GM06990 (cell line): ENCODE data around the gene BANF2.

Source experiments
- DNase-seq: peaks from one replicate; pipeline ENCODE4 v3.0.0-alpha.2; 2011; ENCODE audit not compliant: insufficient read length; ENCODE audit errors: extremely low read depth
- H3K27me3 ChIP-seq: replicated peaks from 2 replicates; pipeline ENCODE4 v1.6.0; 2011; ENCODE audit warnings: low read length; ENCODE audit not compliant: control insufficient read depth, insufficient read depth
- H3K36me3 ChIP-seq: 2 replicates; pipeline ENCODE4 v1.5.1; 2011; ENCODE audit warnings: low read length; ENCODE audit not compliant: control insufficient read depth, insufficient read depth
- H3K4me3 ChIP-seq: replicated peaks from 2 replicates; pipeline ENCODE4 v1.5.1; 2011; ENCODE audit warnings: low read depth, mild to moderate bottlenecking, control low read depth, low read length
- CTCF ChIP-seq: IDR thresholded peaks from 2 replicates; pipeline ENCODE4 v1.5.1; 2011; ENCODE audit warnings: low read length, control low read depth, mild to moderate bottlenecking, inconsistent platforms; ENCODE audit not compliant: insufficient read depth, poor library complexity, severe bottlenecking

Gene BANF2

GRCh38 chr20:17709361-17710293 lies 9.9 kb downstream of the BANF2 start:
- Histone ChIP-seq H3K36me3 (no peaks in the 10 kb centered on the region), H3K4me3 (no peak overlapping the region), H3K27me3 (no peaks in the 10 kb centered on the region; the same call in 1 of the 2 replicates)
- no peak for TF ChIP-seq CTCF
- DNase-seq, result no peak

- no peaks in the 10 kb centered on the region for H3K36me3 ChIP-seq
- no peak overlapping the region for H3K4me3 ChIP-seq
- no peak for TF ChIP-seq CTCF
- no peaks in the 10 kb centered on the region; the same call in 1 of the 2 replicates for H3K27me3 ChIP-seq
- no peak for DNase-seq
These were observed 10.9 kb downstream of the BANF2 start for GRCh38 chr20:17710379-17711266.

GRCh38 chr20:17711267-17711627 lies 11.5 kb downstream of the BANF2 start:
- Histone ChIP-seq H3K4me3 (no peak overlapping the region), H3K27me3 (no peaks in the 10 kb centered on the region; the same call in 1 of the 2 replicates), H3K36me3 (no peaks in the 10 kb centered on the region)
- no peak for TF ChIP-seq CTCF
- DNase-seq, result no peak

GRCh38 chr20:17712201-17712600 lies 12.4 kb downstream of the BANF2 start:
- no peak for DNase-seq
- Histone ChIP-seq H3K36me3 (no peaks in the 10 kb centered on the region), H3K4me3 (no peak overlapping the region)

GRCh38 chr20:17712708-17713107 lies 12.9 kb downstream of the BANF2 start:
- Histone ChIP-seq H3K36me3 (no peaks in the 10 kb centered on the region), H3K27me3 (no peaks in the 10 kb centered on the region; the same call in 1 of the 2 replicates), H3K4me3 (no peak overlapping the region)
- no peak for TF ChIP-seq CTCF
- no peak for DNase-seq

More at GRCh38 chr20:17712201-17712600, 12.4 kb downstream of the BANF2 start:
- TF ChIP-seq CTCF, result no peak
- H3K27me3 ChIP-seq, result no peaks in the 10 kb centered on the region; the same call in 1 of the 2 replicates
